LoVo (cell line): ENCODE data around the gene FAR2.
A peak's percentile ranks its signal among the peaks of the same experiment; 100 is the strongest.
"Not testable (repeated sequence)": the region's sequence is repeated elsewhere in the genome, so short reads cannot be mapped to it uniquely, and the experiment has no call there.

ENCODE experiments used
- DNase-seq: peaks from one replicate; pipeline ENCODE4 v3.0.0-alpha.2; 2016; ENCODE audit warnings: low spot score

Gene FAR2

DNA sequence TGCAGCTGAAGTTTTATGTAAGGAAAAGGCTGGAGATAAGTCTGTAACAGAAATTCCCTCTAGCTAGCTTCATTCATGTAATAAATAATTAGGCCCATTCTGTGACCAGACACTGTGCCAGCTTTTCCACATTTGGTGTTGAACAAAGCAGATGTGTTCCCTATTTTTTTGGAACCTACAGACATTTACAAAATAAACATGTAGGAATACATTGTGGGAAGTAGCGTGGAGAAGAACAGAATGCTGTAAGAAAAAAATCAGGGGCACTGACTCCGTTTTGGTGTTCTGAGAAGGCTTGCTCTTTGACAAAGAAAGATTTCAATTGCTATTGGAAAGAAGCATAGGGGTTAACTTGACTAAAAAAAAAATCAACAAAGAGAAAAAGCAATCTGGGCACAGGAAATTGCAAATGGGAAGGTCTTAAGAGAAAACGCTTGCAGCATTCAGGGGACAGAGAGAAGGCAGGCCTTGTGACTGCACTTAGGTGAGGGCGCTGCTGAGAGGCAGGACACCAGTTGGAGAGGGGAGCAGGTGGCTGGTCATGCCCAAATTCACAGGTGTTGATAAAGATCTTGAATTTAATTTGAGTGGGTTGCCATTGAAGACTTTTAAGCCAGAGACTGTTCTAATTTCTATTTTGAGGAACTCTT lies 4.0 kb downstream of the FAR2 start:
- no peak for DNase-seq

DNA sequence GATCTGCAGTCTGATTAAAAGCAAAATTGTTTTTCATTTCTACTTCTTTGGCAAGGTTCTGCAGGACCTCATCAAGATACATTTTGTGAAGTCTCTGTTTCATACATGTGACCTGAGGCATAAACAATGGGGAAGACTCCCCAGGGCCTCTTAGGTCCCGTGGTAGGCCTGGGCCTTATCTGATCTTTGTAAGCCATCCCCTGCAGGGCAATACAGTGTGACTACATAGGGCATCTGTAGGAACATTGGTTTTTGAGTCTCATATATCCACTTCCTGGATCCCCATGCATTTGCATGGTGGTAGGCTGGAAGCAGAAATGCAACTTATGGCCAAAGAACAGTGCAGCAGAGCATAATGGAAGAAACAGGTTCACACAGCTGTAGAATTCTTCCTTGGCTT lies 6.0 kb downstream of the FAR2 start:
- no peak for DNase-seq

DNA sequence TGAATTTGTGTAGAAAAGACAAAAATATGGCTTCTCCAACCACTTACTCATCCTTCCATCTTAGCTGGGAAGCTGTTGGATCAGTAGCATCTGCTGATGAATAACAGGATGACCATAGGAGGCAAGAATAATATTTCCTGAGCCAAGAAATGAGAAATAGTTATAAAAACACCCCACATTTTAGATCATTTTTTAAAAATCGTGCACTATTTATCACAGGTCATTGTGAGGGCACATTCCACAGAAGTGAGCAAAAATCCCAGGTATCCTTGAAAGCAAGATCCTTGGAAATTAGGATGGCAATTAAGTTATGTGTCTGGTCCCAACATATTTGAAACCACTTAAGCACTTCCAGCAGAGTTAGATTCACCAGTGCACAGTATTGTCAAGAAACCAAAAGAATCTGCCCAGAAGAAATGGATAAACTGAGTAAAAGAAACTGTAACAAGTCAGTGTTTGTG lies 8.4 kb downstream of the FAR2 start:
- no peak for DNase-seq

DNA sequence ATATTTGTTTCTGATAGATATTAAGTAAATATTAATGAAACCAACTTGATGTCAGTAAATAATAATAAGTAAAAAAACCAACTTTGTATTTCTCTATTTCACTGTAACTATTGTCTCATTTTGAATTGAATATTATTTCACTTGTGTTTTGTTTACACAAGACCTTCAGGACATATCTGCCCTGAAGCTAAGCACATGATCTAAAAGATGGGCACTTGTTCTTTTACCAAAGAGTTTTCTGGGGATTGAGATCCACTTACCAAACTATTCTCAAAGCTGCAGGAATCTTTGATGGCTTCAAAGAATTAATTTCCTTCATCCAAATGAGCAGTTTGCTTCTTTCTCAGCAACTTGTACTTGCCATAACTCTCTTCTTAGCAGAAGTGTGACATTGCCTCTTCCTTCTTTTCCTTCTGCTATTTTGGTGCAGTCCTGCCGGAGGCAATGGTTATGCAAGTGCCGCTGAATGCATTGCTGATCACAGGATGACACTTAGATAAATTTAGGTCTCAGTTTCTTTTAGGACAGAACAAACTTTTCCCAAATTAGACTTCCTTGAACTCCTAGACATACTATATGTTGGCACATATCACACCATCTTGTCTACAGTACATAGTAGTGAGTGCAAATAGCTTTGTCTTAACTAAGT lies 9.2 kb downstream of the FAR2 start:
- no peak for DNase-seq

DNA sequence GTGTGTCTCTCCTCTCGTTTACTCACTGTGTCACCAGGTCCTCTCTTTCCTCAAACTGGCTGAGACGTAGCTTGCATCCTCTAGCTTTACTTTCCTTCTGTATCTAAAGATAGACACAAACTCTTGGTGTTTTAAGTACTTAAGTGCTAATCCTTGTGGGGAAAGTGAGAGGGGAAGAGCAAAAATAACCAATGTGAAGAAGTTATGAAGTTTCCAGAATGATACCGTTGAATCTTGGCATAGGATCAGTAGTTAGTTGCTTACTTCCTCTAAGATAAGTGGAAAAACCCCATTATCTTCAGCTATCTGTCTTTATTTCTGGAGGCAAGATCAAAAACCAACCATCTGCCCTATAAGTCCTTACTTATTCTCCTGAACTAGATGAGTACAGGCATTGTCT lies 10.6 kb downstream of the FAR2 start:
- no peak for DNase-seq

DNA sequence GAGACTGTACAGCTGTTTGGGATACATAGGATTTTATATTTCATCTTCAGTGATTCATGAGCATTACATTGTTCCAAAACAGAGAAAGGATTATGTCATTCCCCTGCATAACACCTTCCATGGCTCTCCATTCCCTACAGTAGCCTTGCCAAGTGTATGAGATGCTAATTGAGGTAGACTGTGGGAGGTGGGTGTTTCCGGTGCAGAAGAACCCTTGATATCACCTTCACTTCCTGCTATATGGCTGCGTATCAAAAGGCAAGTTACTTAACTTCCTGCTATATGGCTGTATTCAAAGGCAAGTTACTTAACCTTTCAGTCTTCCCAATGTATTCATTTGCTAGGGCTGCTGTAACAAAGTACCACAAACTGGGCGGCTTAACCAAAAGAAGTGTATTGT lies 11.2 kb downstream of the FAR2 start:
- no peak for DNase-seq

DNA sequence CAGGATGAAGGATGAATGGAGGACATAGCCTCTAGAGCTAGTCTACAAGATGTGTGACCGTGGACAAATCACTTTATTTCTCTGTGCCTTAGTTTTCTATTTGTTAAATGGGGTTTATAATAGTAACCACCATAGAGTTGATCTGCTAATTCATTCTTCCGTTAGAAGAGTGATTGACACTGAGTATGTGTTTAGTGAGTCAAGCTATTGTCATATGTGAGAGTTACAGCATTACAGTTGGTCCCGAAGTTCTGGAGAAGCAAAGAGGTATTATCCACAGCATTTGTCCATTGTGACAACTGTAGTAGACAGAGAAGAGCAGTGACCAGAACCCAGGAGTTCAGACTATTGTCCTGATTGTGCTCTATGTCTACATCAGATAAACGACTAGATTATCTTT lies 14.1 kb downstream of the FAR2 start:
- no peak for DNase-seq

DNA sequence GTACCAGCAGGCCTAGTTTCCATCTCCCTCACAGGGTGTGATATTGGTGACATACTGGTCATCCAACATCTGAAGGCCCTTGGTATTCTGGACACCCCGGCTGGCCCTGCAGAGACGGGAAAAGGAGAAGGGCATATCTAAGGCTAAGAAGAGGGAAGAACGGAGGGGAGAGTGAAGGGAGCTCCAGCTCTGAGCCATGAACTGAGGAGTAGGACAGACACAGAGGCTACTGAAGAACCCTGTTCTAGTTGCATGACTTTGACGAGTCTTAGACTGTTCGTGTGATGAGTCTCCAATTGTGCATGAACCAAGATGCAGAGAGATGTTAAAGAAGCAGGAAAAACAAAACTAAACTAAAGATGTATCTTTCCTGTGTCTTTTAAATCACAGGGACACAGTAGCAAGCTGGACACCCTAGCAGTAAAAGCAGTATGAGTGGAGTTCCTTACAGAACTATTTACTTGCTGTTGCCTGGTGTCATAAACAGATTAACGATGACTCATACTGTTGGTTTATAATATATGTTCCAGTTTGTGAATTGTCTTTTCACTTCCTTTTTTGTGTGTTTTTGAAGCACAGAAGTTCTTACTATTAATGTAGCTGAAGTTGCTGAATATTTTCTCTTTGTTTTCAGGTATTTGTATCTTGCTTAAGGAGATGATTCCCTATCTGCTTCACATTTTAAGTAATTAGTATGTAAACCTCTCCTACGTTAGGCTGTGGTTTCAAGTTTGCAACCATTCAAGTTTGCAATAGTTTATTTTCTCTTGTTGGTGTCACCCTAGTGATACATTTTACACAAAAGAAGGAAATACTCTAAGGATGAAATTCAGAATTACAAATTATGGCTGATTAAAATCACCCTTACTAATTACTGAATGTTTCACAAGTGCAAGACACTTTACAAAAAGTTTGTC lies 15.7 kb downstream of the FAR2 start:
- DNase-seq = peak; percentile 80

DNA sequence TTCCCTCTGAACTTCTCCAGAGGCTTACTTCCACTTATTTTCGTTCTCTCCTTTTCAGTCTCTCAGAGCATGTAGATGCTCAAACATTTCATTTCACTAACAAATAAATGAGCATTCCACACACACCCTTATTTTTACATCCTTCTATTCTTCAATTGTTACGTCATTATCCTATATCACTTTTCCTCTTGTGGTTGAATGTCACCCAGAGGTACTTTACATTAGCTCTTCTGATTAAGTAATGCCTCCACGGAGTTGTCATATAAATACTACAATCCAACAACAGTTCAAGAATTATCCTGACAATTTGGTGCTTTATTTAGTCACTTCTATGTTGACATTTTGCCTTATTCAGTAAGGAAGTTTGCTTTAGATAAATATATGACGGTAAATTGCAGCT lies 18.4 kb downstream of the FAR2 start:
- no peak for DNase-seq

DNA sequence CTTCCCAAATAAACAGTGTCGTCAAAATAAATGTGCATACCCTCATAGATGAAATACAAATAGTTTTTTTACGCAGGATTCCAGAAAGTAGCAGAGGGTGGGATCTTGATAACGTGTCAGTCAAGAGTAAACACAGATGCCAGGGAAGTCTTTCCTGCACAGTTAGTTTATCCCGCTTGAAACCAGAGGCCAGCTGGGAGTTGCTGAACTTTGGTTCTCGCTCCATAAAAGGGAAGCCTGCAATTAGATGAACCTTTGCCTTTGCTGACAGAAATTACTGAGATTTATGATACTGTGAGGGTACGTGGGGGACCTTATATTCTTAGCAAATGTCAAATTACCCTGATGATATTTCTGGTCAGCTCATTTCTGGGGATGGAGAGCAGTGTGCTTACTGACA lies 18.9 kb downstream of the FAR2 start:
- no peak for DNase-seq

DNA sequence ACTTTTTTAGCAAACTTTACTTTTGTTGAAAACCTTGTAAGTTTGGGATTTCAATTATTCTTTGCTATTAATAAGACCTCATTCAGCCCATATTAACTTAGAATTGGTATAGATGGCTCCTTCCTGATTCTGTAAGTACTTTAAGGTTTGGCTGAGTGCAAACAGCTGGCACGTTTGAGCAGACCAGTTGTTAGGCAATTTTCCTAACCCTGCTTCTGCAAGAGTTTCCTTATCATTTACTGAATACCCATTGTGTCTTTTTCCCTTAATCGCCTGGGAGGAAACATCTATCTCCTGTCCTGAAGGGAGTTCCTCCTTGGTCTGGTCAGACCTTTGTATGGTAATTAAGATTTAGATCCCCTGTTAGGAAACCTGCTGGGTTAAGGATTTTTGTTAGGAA lies 20.9 kb downstream of the FAR2 start:
- not testable (repeated sequence) for DNase-seq

DNA sequence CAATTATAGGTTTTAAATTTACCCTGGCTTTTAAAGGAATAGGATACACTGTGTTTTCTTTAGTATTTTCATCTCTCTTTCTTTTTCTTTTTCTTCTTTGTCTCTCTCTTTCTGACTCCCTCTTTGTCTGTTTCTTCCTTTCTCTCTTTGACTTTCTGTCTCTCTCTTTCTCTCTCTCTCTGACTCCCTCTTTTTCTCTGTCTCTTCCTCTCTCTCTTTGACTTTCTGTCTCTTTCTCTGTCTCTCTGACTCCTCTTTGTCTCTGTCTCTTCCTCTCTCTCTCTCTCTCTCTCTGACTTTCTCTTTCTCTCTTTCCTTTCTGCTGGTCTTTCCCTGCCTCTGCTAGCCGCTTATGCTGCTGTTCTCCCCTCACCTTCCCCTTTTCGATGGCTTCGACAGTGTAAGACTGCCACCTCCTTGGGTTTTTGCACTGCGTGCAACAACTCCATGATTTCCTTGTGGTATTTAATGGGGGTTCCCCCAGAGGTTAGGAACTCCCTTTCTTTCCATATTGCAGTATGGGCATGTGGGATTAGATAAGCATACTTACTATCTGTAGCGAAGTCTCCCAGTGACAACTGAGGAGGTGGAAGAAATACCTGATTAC lies 21.5 kb downstream of the FAR2 start:
- DNase-seq = not testable (repeated sequence)

DNA sequence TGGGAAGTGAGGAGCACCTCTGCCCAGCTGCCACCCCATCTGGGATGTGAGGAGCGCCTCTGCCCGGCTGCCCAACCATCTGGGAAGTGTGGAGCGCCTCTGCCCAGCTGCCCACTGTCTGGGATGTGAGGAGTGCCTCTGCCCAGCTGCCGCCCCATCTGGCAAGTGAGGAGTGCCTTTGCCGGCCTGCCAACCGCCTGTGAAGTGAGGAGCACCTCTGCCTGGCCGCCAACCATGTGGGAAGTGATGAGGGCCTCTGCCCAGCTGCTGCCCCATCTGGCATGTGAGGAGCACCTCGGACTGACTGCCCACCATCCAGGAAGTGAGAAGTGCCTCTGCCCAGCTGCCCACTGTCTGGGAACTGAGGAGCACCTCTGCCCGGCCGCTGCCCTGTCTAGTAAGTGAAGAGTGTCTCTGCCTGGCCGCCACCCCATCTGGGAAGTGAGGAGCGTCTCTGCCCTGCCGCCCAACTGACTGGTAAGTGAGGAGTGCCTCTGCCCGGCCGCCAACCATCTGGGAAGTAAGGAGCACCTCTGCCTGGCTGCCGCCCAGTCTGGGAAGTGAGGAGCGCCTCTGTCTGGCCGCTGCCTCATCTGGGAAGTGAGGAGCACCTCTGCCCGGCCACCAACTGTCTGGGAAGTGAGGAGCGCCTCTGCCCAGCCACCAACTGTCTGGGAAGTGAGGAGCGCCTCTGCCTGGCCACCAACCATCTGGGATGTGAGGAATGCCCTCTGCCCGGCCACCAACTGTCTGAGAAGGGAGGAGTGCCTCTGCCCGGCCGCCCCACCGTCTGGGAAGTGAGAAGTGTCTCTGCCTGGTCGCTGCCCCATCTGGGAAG lies 22.6 kb downstream of the FAR2 start:
- DNase-seq = no peak

DNA sequence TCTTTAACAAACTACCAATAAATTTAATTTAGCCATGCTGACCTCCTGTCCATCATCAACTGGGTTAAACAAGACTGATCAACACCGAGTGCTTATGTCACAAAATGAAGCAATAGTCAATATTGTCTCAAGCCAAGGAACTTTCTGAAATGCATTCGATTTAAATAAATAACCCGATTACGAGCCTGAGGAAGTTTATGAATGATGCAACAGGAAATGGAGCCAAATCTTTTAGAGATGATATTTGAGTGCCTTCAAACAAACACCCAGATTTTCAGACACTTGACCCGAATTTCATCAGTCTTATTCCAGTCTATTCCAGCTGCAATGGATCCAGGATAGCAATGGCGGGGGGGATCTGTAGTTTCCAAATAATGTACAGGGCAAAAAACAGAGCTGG lies 27.9 kb downstream of the FAR2 start:
- no peak for DNase-seq

DNA sequence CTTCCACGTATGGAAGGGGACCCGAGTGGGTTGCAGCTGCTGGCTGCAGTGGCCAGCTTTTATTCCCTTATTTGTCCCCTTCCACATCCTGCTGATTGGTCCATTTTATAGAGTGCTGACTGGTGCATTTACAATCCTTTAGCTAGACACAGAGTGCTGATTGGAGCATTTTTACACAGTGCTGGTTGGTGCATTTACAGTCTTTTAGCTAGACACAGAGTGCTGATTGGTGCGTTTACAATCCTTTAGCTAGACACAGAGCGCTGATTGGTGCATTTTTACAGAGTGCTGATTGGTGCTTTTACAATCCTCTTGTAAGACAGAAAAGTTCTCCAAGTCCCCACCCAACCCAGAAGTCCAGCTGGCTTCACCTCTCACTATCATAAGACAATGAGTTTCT lies 33.2 kb downstream of the FAR2 start:
- DNase-seq = not testable (repeated sequence)

DNA sequence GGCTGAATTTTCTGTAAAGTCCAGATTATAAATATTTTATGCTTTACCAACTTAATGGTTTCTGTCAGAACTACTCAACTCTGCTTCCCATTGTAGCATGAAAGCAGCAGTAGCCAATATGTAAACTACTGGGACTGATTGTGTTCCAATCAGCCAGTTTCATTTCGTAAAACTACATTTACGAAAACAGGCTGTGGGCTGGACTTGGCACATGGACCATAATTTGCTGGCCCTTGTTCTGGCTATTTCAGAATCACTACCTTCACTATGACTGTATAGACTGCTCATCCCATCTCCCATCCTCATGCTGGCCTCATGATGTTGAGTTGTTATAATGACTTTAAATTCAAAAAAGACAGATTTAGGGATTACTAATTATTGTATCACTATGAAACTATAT lies 38.7 kb downstream of the FAR2 start:
- no peak for DNase-seq

DNA sequence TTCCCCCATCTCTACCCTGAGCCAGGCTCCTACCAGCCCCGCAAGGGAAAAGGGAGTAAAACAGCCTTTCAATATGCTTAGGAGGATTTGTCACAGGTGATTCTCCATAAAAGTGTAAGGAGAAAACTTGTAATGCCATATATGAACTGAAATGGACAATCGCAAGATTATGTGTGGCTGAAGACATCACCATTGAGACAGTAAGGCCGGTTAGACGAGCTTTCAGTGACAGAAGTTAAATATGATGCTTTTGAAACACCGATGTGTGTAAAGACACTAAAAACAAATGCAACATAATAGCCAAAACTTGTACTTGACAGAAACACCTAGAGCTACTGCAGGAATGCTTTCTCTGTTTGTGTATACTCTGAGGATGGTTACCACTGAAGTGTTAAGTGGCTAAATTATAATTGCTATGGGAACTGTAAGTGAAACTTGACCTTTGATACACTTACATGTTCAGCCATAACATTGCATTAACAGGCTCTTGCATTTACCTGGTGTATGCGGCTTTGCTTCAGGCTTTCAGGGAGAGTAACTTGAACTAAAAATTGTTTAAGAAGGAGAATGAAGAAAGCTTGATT lies 42.3 kb downstream of the FAR2 start:
- DNase-seq = peak; percentile 22

DNA sequence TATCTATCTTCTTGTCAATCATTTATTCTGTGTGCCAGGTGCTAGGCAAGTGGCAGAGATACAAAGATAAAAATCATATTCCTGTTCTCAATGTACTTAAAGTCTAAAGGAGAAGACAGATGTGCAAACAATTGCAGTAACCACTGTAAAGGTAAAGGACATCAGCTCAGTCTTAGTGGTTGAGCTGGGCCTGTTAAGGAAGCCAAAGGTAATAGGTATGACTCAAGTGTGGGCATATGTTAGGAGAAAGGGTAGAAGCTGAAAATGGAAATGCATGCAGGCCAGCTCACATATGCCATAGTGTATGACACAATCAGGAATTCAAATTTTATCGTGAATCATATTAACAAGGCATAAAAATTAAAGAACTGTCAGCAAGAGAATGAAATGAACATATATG lies 49.8 kb downstream of the FAR2 start:
- DNase-seq = no peak

DNA sequence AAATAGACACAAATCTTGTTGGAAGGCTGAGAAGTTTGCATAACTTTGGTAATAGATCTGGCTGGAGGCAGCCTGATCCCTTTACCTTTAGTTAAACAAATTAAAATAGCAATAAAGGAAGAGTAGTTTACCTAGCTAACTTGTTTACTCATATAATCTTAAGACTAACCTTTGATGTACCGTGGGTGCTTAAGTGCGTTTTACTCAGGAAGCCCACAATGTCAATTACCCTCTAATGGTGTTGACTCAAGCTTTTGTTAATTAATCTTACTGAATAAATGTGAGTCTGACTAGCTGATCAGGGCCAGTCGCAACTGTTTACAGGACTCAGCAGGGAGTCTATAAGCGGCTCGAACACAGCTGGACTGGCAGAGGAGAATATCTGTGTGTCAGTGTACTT lies 51.5 kb downstream of the FAR2 start:
- peak; percentile 12 for DNase-seq

DNA sequence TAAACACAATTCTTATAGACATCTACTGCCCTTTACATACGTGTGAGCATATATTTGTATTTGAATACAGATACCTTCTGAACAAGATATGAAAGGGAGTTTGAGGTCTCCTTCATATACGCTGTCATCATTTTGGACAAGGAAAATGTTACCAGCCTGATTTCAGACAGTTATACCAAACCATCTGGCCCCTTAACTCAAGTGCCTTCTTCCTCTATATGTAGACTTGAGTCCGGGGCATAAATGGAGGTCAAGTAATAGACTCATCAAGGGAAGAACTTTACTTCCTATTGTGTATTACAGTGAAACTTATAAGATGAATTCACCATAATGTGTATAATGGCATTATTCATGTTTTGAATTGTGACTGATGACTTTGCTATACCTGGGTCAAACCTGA lies 52.2 kb downstream of the FAR2 start:
- DNase-seq = no peak

DNA sequence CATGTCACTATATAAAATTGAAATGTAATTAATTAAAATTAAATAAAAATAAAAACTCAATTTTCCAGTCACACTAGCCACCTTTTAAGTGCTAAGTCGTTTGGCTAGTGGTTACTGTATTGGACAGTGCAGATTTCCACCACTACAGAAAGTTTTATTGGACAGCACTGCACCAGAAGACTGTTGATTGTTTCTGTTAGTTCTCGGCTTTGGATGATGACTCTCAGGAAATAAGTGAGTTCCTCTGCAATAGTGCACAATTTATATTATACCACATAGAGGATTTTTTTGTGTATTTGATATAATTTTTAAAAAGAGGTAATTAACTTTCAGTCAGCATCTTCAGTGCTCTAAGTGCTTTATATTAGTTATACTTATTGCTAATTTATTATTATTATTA lies 52.7 kb downstream of the FAR2 start:
- DNase-seq = no peak
